WTC11 (cell line): ENCODE data around the gene MPST.

Experiments
- FOXP1 ChIP-seq: sonication (generic); formaldehyde crosslinking; IDR thresholded peaks from 2 replicates; pipeline ENCODE4 v1.8.0; 2022; ENCODE audit warnings: missing genetic modification reagents, mild to moderate bottlenecking, moderate library complexity, borderline replicate concordance
- GABPB1 ChIP-seq: sonication (generic); formaldehyde crosslinking; IDR thresholded peaks from 2 replicates; pipeline ENCODE4 v1.8.1; 2023; ENCODE audit warnings: mild to moderate bottlenecking, missing genetic modification reagents
- IRF2 ChIP-seq: sonication (generic); formaldehyde crosslinking; IDR thresholded peaks from 2 replicates; pipeline ENCODE4 v1.8.0; 2022; ENCODE audit warnings: low read depth, missing genetic modification reagents, borderline replicate concordance
- NFYB ChIP-seq: sonication (generic); formaldehyde crosslinking; conservative IDR thresholded peaks from 2 replicates; pipeline ENCODE4 v1.8.0; 2022; ENCODE audit warnings: low read depth, missing genetic modification reagents
- TF ChIP-seq, protein P1 (sequence below): sonication (generic); formaldehyde crosslinking; IDR thresholded peaks from 2 replicates; pipeline ENCODE4 v1.8.1; 2022; ENCODE audit warnings: low read depth, mild to moderate bottlenecking, moderate library complexity, missing genetic modification reagents, borderline replicate concordance
- TF ChIP-seq, protein P2 (sequence below): sonication (generic); formaldehyde crosslinking; IDR thresholded peaks from 2 replicates; pipeline ENCODE4 v1.8.0; 2022; ENCODE audit warnings: mild to moderate bottlenecking, missing genetic modification reagents
- TF ChIP-seq, protein P3 (sequence below): sonication (generic); formaldehyde crosslinking; IDR thresholded peaks from 2 replicates; pipeline ENCODE4 v1.8.0; 2022; ENCODE audit warnings: mild to moderate bottlenecking, missing genetic modification reagents
- TF ChIP-seq, protein P4 (sequence below): fragments of 200-600 bp; IDR thresholded peaks from 2 replicates; pipeline ENCODE4 v1.8.0; 2022; ENCODE audit warnings: antibody characterized with exemption
- TF ChIP-seq, protein P5 (sequence below): sonication (generic); formaldehyde crosslinking; IDR thresholded peaks from 2 replicates; pipeline ENCODE4 v1.8.1; 2022; ENCODE audit warnings: missing genetic modification reagents, borderline replicate concordance

DNA sequence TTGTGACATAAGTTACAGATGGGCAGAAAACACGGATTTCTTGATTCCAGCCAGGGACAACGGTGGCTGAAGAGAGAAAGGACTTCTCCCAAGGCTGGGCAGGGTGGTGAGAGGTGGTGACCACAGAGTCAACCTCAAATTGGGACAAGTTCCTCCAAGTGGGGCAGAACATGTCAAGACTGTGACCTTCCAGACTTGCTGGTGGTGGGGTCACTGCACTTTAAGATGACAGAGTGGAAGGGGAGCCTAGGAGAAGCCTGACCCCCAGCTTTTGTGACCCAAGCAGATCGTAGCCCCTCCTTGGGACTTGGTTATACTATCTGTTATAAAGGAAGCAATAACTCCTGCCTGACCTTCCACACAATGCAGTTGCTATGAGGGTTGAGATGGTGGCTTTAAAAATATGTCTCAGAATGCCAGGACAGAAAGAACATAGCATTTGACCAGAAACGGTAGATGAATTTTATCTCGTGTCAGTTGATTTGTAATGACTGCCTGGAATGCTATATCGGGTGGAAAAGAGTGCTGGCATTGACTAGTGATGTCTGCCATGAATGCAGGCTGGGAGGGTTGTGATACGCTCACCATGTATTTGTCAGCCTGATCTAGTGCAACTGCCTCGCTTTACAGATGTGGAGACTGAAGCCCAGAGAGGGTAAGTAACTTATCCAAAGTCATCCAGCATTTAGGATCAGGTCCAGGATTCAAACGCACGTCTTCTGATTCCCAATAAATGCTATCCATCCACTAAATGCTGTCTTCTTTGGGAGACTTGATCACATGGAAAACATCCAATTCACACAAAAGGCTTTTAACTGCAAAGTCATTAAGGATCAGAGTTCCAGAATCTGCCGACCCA is 18.6 kb upstream of the MPST start:
- TF ChIP-seq IRF2 (CRISPR knock-in tag) (no peak), FOXP1 (CRISPR knock-in tag) (no peak), GABPB1 (no peak), NFYB (no peak)
- TF ChIP-seq, protein P1, sequence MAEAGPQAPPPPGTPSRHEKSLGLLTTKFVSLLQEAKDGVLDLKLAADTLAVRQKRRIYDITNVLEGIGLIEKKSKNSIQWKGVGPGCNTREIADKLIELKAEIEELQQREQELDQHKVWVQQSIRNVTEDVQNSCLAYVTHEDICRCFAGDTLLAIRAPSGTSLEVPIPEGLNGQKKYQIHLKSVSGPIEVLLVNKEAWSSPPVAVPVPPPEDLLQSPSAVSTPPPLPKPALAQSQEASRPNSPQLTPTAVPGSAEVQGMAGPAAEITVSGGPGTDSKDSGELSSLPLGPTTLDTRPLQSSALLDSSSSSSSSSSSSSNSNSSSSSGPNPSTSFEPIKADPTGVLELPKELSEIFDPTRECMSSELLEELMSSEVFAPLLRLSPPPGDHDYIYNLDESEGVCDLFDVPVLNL (CRISPR knock-in tag), result no peak
- TF ChIP-seq, protein P2, sequence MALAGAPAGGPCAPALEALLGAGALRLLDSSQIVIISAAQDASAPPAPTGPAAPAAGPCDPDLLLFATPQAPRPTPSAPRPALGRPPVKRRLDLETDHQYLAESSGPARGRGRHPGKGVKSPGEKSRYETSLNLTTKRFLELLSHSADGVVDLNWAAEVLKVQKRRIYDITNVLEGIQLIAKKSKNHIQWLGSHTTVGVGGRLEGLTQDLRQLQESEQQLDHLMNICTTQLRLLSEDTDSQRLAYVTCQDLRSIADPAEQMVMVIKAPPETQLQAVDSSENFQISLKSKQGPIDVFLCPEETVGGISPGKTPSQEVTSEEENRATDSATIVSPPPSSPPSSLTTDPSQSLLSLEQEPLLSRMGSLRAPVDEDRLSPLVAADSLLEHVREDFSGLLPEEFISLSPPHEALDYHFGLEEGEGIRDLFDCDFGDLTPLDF (CRISPR knock-in tag), result no peak
- TF ChIP-seq, protein P3, sequence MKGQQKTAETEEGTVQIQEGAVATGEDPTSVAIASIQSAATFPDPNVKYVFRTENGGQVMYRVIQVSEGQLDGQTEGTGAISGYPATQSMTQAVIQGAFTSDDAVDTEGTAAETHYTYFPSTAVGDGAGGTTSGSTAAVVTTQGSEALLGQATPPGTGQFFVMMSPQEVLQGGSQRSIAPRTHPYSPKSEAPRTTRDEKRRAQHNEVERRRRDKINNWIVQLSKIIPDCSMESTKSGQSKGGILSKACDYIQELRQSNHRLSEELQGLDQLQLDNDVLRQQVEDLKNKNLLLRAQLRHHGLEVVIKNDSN (CRISPR knock-in tag), result no peak
- TF ChIP-seq, protein P4, sequence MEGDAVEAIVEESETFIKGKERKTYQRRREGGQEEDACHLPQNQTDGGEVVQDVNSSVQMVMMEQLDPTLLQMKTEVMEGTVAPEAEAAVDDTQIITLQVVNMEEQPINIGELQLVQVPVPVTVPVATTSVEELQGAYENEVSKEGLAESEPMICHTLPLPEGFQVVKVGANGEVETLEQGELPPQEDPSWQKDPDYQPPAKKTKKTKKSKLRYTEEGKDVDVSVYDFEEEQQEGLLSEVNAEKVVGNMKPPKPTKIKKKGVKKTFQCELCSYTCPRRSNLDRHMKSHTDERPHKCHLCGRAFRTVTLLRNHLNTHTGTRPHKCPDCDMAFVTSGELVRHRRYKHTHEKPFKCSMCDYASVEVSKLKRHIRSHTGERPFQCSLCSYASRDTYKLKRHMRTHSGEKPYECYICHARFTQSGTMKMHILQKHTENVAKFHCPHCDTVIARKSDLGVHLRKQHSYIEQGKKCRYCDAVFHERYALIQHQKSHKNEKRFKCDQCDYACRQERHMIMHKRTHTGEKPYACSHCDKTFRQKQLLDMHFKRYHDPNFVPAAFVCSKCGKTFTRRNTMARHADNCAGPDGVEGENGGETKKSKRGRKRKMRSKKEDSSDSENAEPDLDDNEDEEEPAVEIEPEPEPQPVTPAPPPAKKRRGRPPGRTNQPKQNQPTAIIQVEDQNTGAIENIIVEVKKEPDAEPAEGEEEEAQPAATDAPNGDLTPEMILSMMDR, result no peak
- TF ChIP-seq, protein P5, sequence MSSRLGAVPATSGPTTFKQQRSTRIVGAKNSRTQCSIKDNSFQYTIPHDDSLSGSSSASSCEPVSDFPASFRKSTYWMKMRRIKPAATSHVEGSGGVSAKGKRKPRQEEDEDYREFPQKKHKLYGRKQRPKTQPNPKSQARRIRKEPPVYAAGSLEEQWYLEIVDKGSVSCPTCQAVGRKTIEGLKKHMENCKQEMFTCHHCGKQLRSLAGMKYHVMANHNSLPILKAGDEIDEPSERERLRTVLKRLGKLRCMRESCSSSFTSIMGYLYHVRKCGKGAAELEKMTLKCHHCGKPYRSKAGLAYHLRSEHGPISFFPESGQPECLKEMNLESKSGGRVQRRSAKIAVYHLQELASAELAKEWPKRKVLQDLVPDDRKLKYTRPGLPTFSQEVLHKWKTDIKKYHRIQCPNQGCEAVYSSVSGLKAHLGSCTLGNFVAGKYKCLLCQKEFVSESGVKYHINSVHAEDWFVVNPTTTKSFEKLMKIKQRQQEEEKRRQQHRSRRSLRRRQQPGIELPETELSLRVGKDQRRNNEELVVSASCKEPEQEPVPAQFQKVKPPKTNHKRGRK (CRISPR knock-in tag), result no peak
